ENCODE data around the gene SAPCD2. TPM values are rescaled to one million over a fixed set of nuclear protein-coding genes. Genes with fewer than 3 reads are reported as not detected.
A peak's percentile ranks its signal among the peaks of the same experiment; 100 is the strongest.

Gene SAPCD2
- total RNA-seq, 1 experiment from 2014 or later = 57.5 TPM

GRCh38 chr9:137116728-137117127 lies 46.4 kb upstream of the SAPCD2 start:
- Histone ChIP-seq H3K9me3 (no peaks in the 10 kb centered on the region), H3K36me3 (ENCODE audit: control insufficient read depth, insufficient read depth, low read length) (no peaks in the 10 kb centered on the region), H3K4me1 (peaks cover 29% of the 10 kb centered on the region), H3K27me3 (replicated peaks; ENCODE audit: control insufficient read depth, insufficient read depth, low read length) (no peaks in the 10 kb centered on the region), H3K4me3 (ENCODE audit: low read depth, low read length) (no peak overlapping the region)
- BruUV-seq (replicated peaks) = no TSS peak
- H3K4me1 Mint-ChIP-seq (ENCODE audit: low read depth, unreplicated experiment) = peaks cover 17% of the 10 kb centered on the region
- no peaks in the 10 kb centered on the region for H3K27me3 Mint-ChIP-seq (ENCODE audit: insufficient read depth, unreplicated experiment)
- POLR2A ChIA-PET = interaction anchor here (0.6 to 1.5 kb wide), 3 partner anchors 30 to 488 kb away, joined by 4 read pairs; partner anchors contain the start of genes MAN1B1 and TUBB4B
- peak overlapping the region; percentile 51 for H3K4me3 Mint-ChIP-seq (ENCODE audit: unreplicated experiment)
- peaks cover 7% of the 10 kb centered on the region for H3K36me3 Mint-ChIP-seq (ENCODE audit: insufficient read depth, unreplicated experiment)
- no peaks in the 10 kb centered on the region for H3K9me3 Mint-ChIP-seq (ENCODE audit: unreplicated experiment)
- no peak for TF ChIP-seq CTCF (IDR thresholded peaks at IDR 0.05; ENCODE audit: insufficient read depth in 1 of 2, low read depth in 1 of 2, low read length in 1 of 2, severe bottlenecking in 1 of 2, unreplicated experiment in 1 of 2)
- intact Hi-C loops (cut with micrococcal nuclease; ENCODE audit: unreplicated experiment) = loop anchor here (2.0 kb wide), 1 partner anchor 110 kb away; the partner anchor contains the start of gene RNF224
- DNase-seq = peak; percentile 47 to 72
- H3K27ac Mint-ChIP-seq (ENCODE audit: unreplicated experiment) = peak overlapping the region; percentile 64
- CTCF ChIA-PET = interaction anchor here (0.7 to 1.0 kb wide), 4 partner anchors 49 to 120 kb away, joined by 3 to 9 read pairs (median 4); no protein-coding TSS in a partner anchor

- no peaks in the 10 kb centered on the region for H3K27me3 ChIP-seq (replicated peaks; ENCODE audit: control insufficient read depth, insufficient read depth, low read length)
- H3K9me3 Mint-ChIP-seq (ENCODE audit: unreplicated experiment) = no peaks in the 10 kb centered on the region
- H3K4me1 ChIP-seq = peaks cover 29% of the 10 kb centered on the region
- ChIA-PET CTCF (interaction anchor here (0.6 to 1.2 kb wide), 5 partner anchors 48 to 171 kb away, joined by 3 to 9 read pairs (median 4); no protein-coding TSS in a partner anchor), POLR2A (interaction anchor here (1.0 to 1.5 kb wide), 2 partner anchors 29 to 125 kb away, joined by 4 read pairs; partner anchors contain the start of genes MAN1B1 and TUBB4B)
- H3K36me3 ChIP-seq (ENCODE audit: control insufficient read depth, insufficient read depth, low read length) = no peaks in the 10 kb centered on the region
- TF ChIP-seq CTCF (IDR thresholded peaks at IDR 0.05; ENCODE audit: insufficient read depth in 1 of 2, low read depth in 1 of 2, low read length in 1 of 2, severe bottlenecking in 1 of 2, unreplicated experiment in 1 of 2) = no peak
- no peak overlapping the region for H3K4me3 ChIP-seq (ENCODE audit: low read depth, low read length)
- H3K27me3 Mint-ChIP-seq (ENCODE audit: insufficient read depth, unreplicated experiment) = no peaks in the 10 kb centered on the region
- peaks cover 7% of the 10 kb centered on the region for H3K36me3 Mint-ChIP-seq (ENCODE audit: insufficient read depth, unreplicated experiment)
- H3K9me3 ChIP-seq = no peaks in the 10 kb centered on the region
- H3K4me1 Mint-ChIP-seq (ENCODE audit: low read depth, unreplicated experiment) = peaks cover 17% of the 10 kb centered on the region
- peak overlapping the region; percentile 66 for H3K4me3 Mint-ChIP-seq (ENCODE audit: unreplicated experiment)
- H3K27ac Mint-ChIP-seq (ENCODE audit: unreplicated experiment) = peak overlapping the region; percentile 64
- intact Hi-C loops (cut with micrococcal nuclease; ENCODE audit: unreplicated experiment) = loop anchor here (2.0 kb wide), 1 partner anchor 111 kb away; the partner anchor contains the start of gene RNF224
- peak; percentile 51 to 54 for DNase-seq
- BruUV-seq (replicated peaks) = no TSS peak
These were observed 45.7 kb upstream of the SAPCD2 start for GRCh38 chr9:137116027-137116507.

GRCh38 chr9:137115394-137116026 lies 45.2 kb upstream of the SAPCD2 start:
- DNase-seq = no peak
- POLR2A ChIA-PET = interaction anchor here (0.5 kb wide), 1 partner anchor 125 kb away, joined by 3 read pairs; the partner anchor contains the start of gene TUBB4B
- CTCF ChIA-PET = interaction anchor here (0.6 to 1.2 kb wide), 3 partner anchors 52 to 171 kb away, joined by 3 to 5 read pairs (median 4); no protein-coding TSS in a partner anchor
- Histone ChIP-seq H3K36me3 (ENCODE audit: control insufficient read depth, insufficient read depth, low read length) (no peaks in the 10 kb centered on the region), H3K9me3 (no peaks in the 10 kb centered on the region), H3K4me3 (ENCODE audit: low read depth, low read length) (peak overlapping the region; percentile 70), H3K27me3 (replicated peaks; ENCODE audit: control insufficient read depth, insufficient read depth, low read length) (no peaks in the 10 kb centered on the region), H3K4me1 (peaks cover 29% of the 10 kb centered on the region)
- Mint-ChIP-seq H3K36me3 (ENCODE audit: insufficient read depth, unreplicated experiment) (peaks cover 7% of the 10 kb centered on the region), H3K27ac (ENCODE audit: unreplicated experiment) (peak overlapping the region; percentile 64), H3K4me1 (ENCODE audit: low read depth, unreplicated experiment) (peaks cover 17% of the 10 kb centered on the region), H3K9me3 (ENCODE audit: unreplicated experiment) (no peaks in the 10 kb centered on the region), H3K4me3 (ENCODE audit: unreplicated experiment) (peak overlapping the region; percentile 66), H3K27me3 (ENCODE audit: insufficient read depth, unreplicated experiment) (no peaks in the 10 kb centered on the region)
- no peak for TF ChIP-seq CTCF (IDR thresholded peaks at IDR 0.05; ENCODE audit: insufficient read depth in 1 of 2, low read depth in 1 of 2, low read length in 1 of 2, severe bottlenecking in 1 of 2, unreplicated experiment in 1 of 2)
- no TSS peak for BruUV-seq (replicated peaks)
- intact Hi-C loops (cut with micrococcal nuclease; ENCODE audit: unreplicated experiment) = loop anchor here (2.0 kb wide), 1 partner anchor 111 kb away; the partner anchor contains the start of gene RNF224

Data from Caco-2 (cell line).